DMS114 treated with DMSO at 0.1 percent for 48 hours (cell line): Measurements from ENCODE around the gene ENGASE.

ENCODE experiments used
- DNase-seq: peaks from one replicate; lab custom pipeline; 2025; ENCODE audit not compliant: unreplicated experiment; lab: John Stamatoyannopoulos, UW

ENGASE gene

GRCh38 chr17:79135011-79135410, 60.4 kb downstream of the ENGASE start:
- DNase-seq: no peak

- no peak for DNase-seq
Measured at GRCh38 chr17:79135628-79136405, 61.2 kb downstream of the ENGASE start.
